ENCODE data around the gene CMPK2. TPM values are rescaled to one million over a fixed set of nuclear protein-coding genes. Genes with fewer than 3 reads are reported as not detected.

Gene CMPK2
- total and polyA plus RNA-seq, 2 donors from 2014 or later: 2.8 to 4.5 TPM

- intact Hi-C loops (cut with DNase I): no loop called here
- H3K4me3 ChIP-seq (ENCODE audit: low read length in 3 of 3): no peak overlapping the region
- H3K36me3 ChIP-seq (ENCODE audit: control insufficient read depth in 2 of 3, insufficient read depth in 3 of 3, low read length in 3 of 3): no peaks in the 10 kb centered on the region
- TF ChIP-seq CTCF (IDR thresholded peaks at IDR 0.05; ENCODE audit: borderline replicate concordance, extremely low read depth, insufficient read depth): no peak
- H3K4me1 ChIP-seq (ENCODE audit: control insufficient read depth in 2 of 3, insufficient read depth in 2 of 3, low read depth in 1 of 3, low read length in 3 of 3): no peaks in the 10 kb centered on the region
- H3K9ac ChIP-seq (ENCODE audit: low read length in 3 of 3): no peak overlapping the region
- H3K9me3 ChIP-seq (ENCODE audit: control insufficient read depth in 2 of 3, insufficient read depth in 1 of 3, low read length in 3 of 3): no peaks in the 10 kb centered on the region
- DNase-seq (peak in 2 of 5 donors; percentile 49 to 68), FAIRE-seq (no peak)
- H3K27me3 ChIP-seq (ENCODE audit: control insufficient read depth, insufficient read depth, low read length): no peaks in the 10 kb centered on the region
- no peak overlapping the region for H3K27ac ChIP-seq (ENCODE audit: low read depth in 2 of 2, low read length in 2 of 2)
These were observed 17.9 kb upstream of the CMPK2 start for GRCh38 chr2:6883448-6884122.

- Histone ChIP-seq H3K27ac (ENCODE audit: low read depth in 2 of 2, low read length in 2 of 2) (no peak overlapping the region), H3K9ac (ENCODE audit: low read length in 3 of 3) (no peak overlapping the region), H3K27me3 (ENCODE audit: control insufficient read depth, insufficient read depth, low read length) (no peaks in the 10 kb centered on the region), H3K4me3 (ENCODE audit: low read length in 3 of 3) (no peak overlapping the region), H3K36me3 (ENCODE audit: control insufficient read depth in 2 of 3, insufficient read depth in 3 of 3, low read length in 3 of 3) (no peaks in the 10 kb centered on the region), H3K4me1 (ENCODE audit: control insufficient read depth in 2 of 3, insufficient read depth in 2 of 3, low read depth in 1 of 3, low read length in 3 of 3) (peaks cover 0 to 4% (median 0%) of the 10 kb centered on the region in 3 donors), H3K9me3 (ENCODE audit: control insufficient read depth in 2 of 3, insufficient read depth in 1 of 3, low read length in 3 of 3) (no peaks in the 10 kb centered on the region)
- FAIRE-seq (no peak), DNase-seq (no peak)
- TF ChIP-seq CTCF (IDR thresholded peaks at IDR 0.05; ENCODE audit: borderline replicate concordance, extremely low read depth, insufficient read depth): no peak
- intact Hi-C loops (cut with DNase I): no loop called here
These were observed 15.8 kb upstream of the CMPK2 start for GRCh38 chr2:6881516-6881915.

- intact Hi-C loops (cut with DNase I): no loop called here
- no peak for FAIRE-seq
- Histone ChIP-seq H3K27me3 (ENCODE audit: control insufficient read depth, insufficient read depth, low read length) (no peaks in the 10 kb centered on the region), H3K36me3 (ENCODE audit: control insufficient read depth in 2 of 3, insufficient read depth in 3 of 3, low read length in 3 of 3) (no peaks in the 10 kb centered on the region), H3K4me3 (ENCODE audit: low read length in 3 of 3) (no peak overlapping the region), H3K27ac (ENCODE audit: low read depth in 2 of 2, low read length in 2 of 2) (no peak overlapping the region), H3K9ac (ENCODE audit: low read length in 3 of 3) (no peak overlapping the region), H3K4me1 (ENCODE audit: control insufficient read depth in 2 of 3, insufficient read depth in 2 of 3, low read depth in 1 of 3, low read length in 3 of 3) (peaks cover 0 to 4% (median 0%) of the 10 kb centered on the region in 3 donors), H3K9me3 (ENCODE audit: control insufficient read depth in 2 of 3, insufficient read depth in 1 of 3, low read length in 3 of 3) (no peaks in the 10 kb centered on the region)
- DNase-seq: peak in 2 of 5 donors; percentile 19 to 29
- no peak for TF ChIP-seq CTCF (IDR thresholded peaks at IDR 0.05; ENCODE audit: borderline replicate concordance, extremely low read depth, insufficient read depth)
These were observed 15.3 kb upstream of the CMPK2 start for GRCh38 chr2:6881046-6881445.

Data from kidney (tissue), 14 donors.